ENCODE data around the gene SERPINA10. TPM values are rescaled to one million over a fixed set of nuclear protein-coding genes. Genes with fewer than 3 reads are reported as not detected.
"Not testable (repeated sequence)": the region's sequence is repeated elsewhere in the genome, so short reads cannot be mapped to it uniquely, and the experiment has no call there.

The SERPINA10 gene
- total and polyA plus RNA-seq, 5 donors: not detected

DNA sequence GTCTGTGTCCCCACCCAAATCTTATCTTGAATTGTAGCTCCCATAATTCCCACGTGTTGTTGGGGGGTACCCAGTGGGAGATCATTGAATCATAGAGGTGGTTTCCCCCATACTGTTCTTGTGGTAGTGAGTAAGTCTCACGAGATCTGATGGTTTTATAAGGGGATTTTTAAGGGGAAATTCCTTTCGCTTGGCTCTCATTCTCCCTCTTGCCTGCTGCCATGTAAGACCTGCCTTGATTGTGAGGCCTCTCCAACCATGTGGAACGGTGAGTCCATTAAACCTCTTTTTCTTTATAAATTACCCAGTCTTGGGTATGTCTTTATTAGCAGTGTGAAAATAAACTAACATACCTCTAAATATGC, 3.1 kb upstream of the SERPINA10 start:
- H3K27ac ChIP-seq (ENCODE audit: low read length); intact Hi-C loops (cut with DNase I); H3K27me3 ChIP-seq (ENCODE audit: control insufficient read depth, insufficient read depth); DNase-seq; H3K4me3 ChIP-seq (ENCODE audit: low read length); ATAC-seq; H3K9me3 ChIP-seq (ENCODE audit: control insufficient read depth, low read length); H3K4me1 ChIP-seq (ENCODE audit: control insufficient read depth, insufficient read depth, low read length): not testable (repeated sequence)
- WGBS: 68% methylated on average over 4 of the region's 4 CpGs

DNA sequence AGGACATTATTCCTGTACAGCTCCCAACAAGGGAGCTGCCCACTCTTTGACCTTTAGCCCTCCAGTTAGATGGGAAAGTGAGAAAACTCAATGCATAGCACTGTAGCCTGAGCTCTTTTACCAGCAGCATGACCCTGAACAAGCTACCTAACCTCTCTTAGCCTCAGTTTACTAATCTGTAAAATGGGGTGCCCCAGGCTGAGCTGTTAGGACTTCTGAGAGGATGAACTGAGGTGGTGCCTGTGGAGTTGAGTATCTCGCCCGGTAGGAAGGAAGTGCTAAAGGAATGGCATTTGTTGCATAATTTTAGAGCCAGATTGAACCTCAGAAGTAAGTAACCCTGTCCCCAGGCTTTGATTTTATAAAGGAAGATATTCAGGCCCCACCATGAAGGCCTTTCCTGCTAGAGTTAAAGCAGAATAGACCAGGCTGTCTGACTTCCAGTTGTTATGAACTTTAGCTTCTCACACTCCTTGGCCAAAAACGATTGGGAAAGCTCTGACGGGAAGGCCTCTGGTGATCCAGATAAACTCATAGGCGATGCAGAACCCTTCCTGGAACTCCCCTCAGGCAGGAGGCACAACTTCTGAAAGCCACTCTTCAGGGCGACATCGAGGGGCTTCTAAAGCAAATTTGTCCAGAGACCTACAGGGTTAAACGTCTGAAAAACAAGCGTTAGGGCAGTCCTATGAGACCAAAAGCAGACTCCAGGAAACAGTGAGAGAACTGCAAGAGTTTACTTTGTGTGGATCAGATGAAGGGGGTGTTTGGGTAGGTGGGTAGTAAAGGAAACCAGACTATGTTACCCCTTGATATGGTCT, 2.5 kb upstream of the SERPINA10 start:
- H3K4me1 ChIP-seq (ENCODE audit: control insufficient read depth, insufficient read depth, low read length): no peaks in the 10 kb centered on the region
- WGBS: 52% methylated on average over 9 of the region's 9 CpGs
- DNase-seq (no peak), ATAC-seq (no peak)
- no peak overlapping the region for H3K4me3 ChIP-seq (ENCODE audit: low read length)
- no peaks in the 10 kb centered on the region for H3K9me3 ChIP-seq (ENCODE audit: control insufficient read depth, low read length)
- intact Hi-C loops (cut with DNase I): no loop called here
- H3K27me3 ChIP-seq (ENCODE audit: control insufficient read depth, insufficient read depth): no peaks in the 10 kb centered on the region
- no peak overlapping the region for H3K27ac ChIP-seq (ENCODE audit: low read length)

DNA sequence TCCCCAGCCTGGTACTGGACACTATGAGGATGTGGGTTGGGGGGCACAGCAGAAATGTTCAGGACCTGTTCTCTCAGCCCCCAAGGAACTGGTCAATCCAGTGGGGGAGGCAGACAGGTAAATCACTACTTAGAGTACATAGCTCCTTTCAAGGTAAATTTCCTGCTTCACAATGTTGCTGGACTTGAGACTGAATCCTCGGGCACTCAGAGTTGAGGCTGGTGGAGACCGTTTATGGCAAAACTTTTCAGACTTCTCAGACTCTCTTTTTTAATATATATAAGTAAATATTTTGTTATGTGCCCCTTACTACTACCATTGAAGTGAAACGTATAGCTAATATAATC, 483 bp upstream of the SERPINA10 start:
- no peak for ATAC-seq
- intact Hi-C loops (cut with DNase I): no loop called here
- 61% methylated on average over 3 of the region's 3 CpGs for WGBS

DNA sequence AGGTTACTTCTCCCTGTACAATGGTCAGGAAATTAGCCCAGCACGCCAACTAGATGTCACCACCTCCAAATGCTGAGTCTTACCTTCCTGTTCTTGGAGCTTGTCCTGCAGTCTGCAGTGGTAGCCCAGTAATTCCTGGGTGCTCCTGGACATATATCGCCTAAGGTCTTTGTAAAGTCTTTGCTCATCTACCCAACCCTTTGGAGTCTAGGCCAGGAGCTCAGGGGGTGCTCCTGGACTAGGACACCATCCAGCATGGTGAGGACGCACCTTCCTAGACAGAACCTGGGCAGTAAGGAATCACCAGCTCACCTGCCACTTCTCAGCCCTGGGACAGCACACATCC, 569 bp downstream of the SERPINA10 start:
- intact Hi-C loops (cut with DNase I): no loop called here
- no peaks in the 10 kb centered on the region for H3K9me3 ChIP-seq (ENCODE audit: control insufficient read depth, low read length)
- no peaks in the 10 kb centered on the region for H3K27me3 ChIP-seq (ENCODE audit: control insufficient read depth, insufficient read depth)

More for the DNA sequence above, 483 bp upstream of the SERPINA10 start:
- Histone ChIP-seq H3K4me3 (ENCODE audit: low read length) (no peak overlapping the region), H3K4me1 (ENCODE audit: control insufficient read depth, insufficient read depth, low read length) (no peaks in the 10 kb centered on the region), H3K27me3 (ENCODE audit: control insufficient read depth, insufficient read depth) (no peaks in the 10 kb centered on the region), H3K27ac (ENCODE audit: low read length) (no peak overlapping the region), H3K9me3 (ENCODE audit: control insufficient read depth, low read length) (no peaks in the 10 kb centered on the region)
- DNase-seq: no peak

DNA sequence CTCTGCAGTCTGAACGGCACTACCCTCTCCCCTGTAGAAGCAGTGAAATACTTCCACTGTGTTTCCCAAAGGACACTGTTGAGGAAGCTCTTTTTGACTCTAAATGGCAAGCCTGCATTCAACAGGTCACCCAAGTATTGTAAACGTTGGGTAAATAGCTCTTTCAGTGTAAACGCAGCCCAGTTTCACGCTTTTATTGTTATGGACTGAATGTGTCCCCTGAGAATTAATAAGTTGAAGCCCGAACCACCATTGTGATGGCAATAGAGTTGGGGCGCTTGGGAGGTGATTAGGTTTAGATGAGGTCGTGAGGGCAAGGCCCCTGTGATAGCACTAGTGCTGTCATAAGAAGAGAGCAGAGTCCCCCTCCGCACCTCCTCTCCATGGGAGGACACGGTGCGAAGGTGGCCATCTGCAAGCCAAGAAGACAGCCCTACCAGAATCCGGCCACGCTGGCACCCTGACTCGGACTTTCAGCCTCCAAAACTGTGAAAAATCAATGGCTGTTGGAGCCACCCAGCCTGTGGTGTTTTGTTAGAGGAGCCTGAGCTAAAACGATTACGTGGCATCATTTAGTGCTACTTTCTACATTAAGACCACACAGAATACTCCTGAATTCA, 1.1 kb downstream of the SERPINA10 start:
- H3K9me3 ChIP-seq (ENCODE audit: control insufficient read depth, low read length): no peaks in the 10 kb centered on the region
- no peak overlapping the region for H3K27ac ChIP-seq (ENCODE audit: low read length)
- no peak overlapping the region for H3K4me3 ChIP-seq (ENCODE audit: low read length)
- H3K4me1 ChIP-seq (ENCODE audit: control insufficient read depth, insufficient read depth, low read length): no peaks in the 10 kb centered on the region
- WGBS: 77% methylated on average over 15 of the region's 15 CpGs
- ATAC-seq (no peak), DNase-seq (no peak)
- intact Hi-C loops (cut with DNase I): no loop called here
- H3K27me3 ChIP-seq (ENCODE audit: control insufficient read depth, insufficient read depth): no peaks in the 10 kb centered on the region

More for the DNA sequence above, 569 bp downstream of the SERPINA10 start:
- WGBS: 91% methylated on average over 3 of the region's 3 CpGs
- DNase-seq (no peak), ATAC-seq (no peak)
- Histone ChIP-seq H3K27ac (ENCODE audit: low read length) (no peak overlapping the region), H3K4me1 (ENCODE audit: control insufficient read depth, insufficient read depth, low read length) (no peaks in the 10 kb centered on the region), H3K4me3 (ENCODE audit: low read length) (no peak overlapping the region)

DNA sequence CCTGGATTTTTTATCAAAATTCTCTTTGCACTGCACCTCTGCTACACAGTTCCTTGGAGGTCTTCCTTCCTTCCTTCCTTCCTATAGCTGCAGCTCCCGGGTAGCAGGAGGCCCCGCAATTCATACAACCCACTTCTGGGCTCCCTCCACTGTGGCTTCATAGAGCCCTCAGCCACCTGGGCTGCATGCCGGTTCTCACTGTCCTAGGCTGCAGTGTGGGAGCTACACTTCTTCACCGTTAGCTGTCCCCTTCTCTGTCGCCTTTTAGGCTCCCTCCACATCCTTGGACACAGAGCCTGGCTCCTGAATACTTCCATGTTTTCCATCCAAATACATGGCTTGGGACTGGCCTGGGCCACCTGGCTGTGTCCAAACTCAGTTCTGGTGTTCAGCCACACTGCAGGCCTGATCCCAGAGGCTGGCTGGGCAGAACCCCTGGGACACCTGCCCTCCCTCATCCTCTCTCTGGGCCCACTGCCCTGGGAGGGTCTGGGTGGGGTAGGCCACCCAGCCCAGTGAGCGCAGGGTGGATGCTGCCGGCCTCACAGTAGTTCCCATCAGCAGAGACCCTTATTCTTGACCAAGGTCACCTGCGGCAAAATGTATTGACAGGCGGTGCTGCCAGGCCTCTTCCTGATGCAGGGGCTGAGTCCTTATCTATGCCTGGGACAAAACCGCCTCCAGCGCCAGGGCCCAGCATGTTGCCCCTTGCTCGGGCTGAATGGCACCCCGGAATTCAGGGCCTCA, 1.7 kb downstream of the SERPINA10 start:
- Histone ChIP-seq H3K4me1 (ENCODE audit: control insufficient read depth, insufficient read depth, low read length) (no peaks in the 10 kb centered on the region), H3K27ac (ENCODE audit: low read length) (no peak overlapping the region), H3K9me3 (ENCODE audit: control insufficient read depth, low read length) (no peaks in the 10 kb centered on the region), H3K4me3 (ENCODE audit: low read length) (no peak overlapping the region), H3K27me3 (ENCODE audit: control insufficient read depth, insufficient read depth) (no peaks in the 10 kb centered on the region)
- intact Hi-C loops (cut with DNase I): no loop called here
- no peak for ATAC-seq
- WGBS: 81% methylated on average over 13 of the region's 13 CpGs
- DNase-seq: no peak

DNA sequence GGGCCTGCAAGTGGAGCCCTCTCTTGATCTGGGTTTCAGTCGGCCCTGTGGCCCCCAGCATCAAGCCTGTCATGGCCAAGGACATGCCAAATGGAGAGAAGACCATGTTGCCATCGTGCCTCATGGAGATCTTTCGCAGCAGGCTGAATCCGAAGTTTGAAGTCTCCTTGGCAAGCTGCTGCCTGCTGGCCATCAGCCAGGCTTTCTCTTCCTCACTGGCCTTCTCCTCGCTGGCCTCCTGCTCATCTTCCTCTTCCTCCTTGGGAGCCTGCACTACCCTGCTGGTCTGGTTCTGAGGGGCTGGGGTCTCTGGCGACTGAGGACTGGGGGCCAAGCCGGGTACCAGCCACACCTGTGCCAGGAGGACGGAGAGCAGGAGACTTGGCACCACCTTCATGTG, 2.9 kb downstream of the SERPINA10 start:
- H3K4me1 ChIP-seq (ENCODE audit: control insufficient read depth, insufficient read depth, low read length): no peaks in the 10 kb centered on the region
- DNase-seq (no peak), ATAC-seq (no peak)
- H3K4me3 ChIP-seq (ENCODE audit: low read length): no peak overlapping the region
- WGBS: 72% methylated on average over 8 of the region's 8 CpGs
- H3K27ac ChIP-seq (ENCODE audit: low read length): no peak overlapping the region
- intact Hi-C loops (cut with DNase I): no loop called here
- H3K9me3 ChIP-seq (ENCODE audit: control insufficient read depth, low read length): no peaks in the 10 kb centered on the region
- H3K27me3 ChIP-seq (ENCODE audit: control insufficient read depth, insufficient read depth): no peaks in the 10 kb centered on the region

DNA sequence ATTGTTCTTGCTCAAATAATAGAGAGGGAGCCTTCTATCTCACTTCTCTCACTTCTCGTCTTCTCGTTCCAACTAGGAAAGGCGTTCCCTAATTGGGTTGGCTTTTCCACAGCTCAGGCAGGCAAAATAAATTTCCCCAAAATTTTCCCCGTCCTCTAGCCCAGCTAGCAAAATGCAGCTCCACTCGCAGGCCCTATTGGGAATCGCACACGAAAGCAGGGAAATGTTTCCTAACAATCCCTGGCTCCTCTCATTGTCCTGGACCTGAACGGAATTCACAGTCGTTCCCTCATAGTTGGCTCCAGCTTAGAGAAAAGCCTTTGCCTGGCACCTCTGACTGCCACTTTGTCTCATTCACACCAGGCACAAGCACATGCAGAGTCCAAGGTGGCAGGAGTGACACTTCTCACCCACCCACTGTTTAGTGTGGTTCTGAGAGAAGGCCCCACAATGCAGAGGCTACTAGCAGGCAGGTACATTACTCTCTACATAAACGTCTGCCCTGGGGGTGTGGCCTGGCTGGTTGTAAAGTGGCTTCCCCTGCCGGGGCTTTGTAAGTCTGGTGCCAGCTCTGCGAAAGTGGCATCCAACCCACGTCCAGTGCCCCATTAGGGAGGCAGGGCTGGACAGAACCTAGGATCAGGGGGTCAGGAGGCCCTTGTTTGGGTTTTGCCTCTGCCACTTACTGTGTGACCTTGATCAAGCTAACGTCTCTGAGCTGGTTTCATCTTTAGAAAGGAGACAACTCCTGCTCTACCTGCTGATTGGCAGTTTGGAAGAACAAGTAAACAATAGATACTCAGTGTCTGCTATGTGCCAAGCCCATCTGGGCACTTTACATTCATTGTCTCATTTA, 4.2 kb downstream of the SERPINA10 start:
- 51% methylated on average over 14 of the region's 14 CpGs for WGBS
- intact Hi-C loops (cut with DNase I): no loop called here
- DNase-seq (no peak), ATAC-seq (peak; percentile 74 to 78)
- Histone ChIP-seq H3K9me3 (ENCODE audit: control insufficient read depth, low read length) (no peaks in the 10 kb centered on the region), H3K27me3 (ENCODE audit: control insufficient read depth, insufficient read depth) (no peaks in the 10 kb centered on the region), H3K4me3 (ENCODE audit: low read length) (no peak overlapping the region), H3K4me1 (ENCODE audit: control insufficient read depth, insufficient read depth, low read length) (no peaks in the 10 kb centered on the region), H3K27ac (ENCODE audit: low read length) (no peak overlapping the region)

DNA sequence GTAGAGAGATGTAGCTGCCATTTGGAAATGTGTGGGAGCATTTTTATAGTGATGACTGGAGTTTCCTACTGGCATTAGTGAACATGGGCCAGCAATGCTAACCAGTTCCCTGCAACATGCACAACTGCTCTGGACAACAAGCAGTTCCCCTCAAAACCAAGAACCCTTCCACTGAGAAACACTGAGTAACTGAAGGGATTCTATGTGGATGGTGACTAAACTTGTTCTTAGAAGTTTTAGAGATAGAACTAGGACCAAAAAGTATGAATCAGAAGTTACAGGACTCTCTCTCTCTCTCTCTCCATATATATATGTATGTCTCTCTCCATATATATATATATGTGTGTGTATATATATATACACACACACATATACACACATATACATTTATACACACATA, 7.9 kb downstream of the SERPINA10 start:
- Histone ChIP-seq H3K4me3 (ENCODE audit: low read length) (no peak overlapping the region), H3K9me3 (ENCODE audit: control insufficient read depth, low read length) (no peaks in the 10 kb centered on the region), H3K4me1 (ENCODE audit: control insufficient read depth, insufficient read depth, low read length) (no peaks in the 10 kb centered on the region), H3K27ac (ENCODE audit: low read length) (no peak overlapping the region), H3K27me3 (ENCODE audit: control insufficient read depth, insufficient read depth) (no peaks in the 10 kb centered on the region)
- intact Hi-C loops (cut with DNase I): no loop called here
- DNase-seq: no peak
- ATAC-seq: no peak

DNA sequence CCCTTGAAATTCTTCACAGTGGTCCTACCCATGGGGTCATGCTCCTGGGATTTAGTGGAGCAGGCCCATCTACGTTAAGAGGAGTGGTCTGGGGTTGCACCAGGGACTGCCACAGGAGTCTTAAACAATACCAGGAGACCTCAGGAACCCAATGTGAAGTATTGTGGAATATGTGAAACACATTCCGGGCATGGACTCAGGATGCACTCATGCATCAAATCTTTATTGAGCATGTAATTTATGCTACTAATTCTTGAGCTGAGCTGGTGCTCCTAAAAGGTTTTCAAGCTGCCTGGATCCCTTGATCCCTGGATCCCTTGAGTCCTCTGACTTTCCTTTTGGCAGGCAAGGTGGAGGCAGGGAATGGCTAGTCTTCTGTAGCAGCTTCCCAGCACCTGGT, 8.8 kb downstream of the SERPINA10 start:
- Histone ChIP-seq H3K9me3 (ENCODE audit: control insufficient read depth, low read length) (no peaks in the 10 kb centered on the region), H3K27me3 (ENCODE audit: control insufficient read depth, insufficient read depth) (no peaks in the 10 kb centered on the region), H3K4me3 (ENCODE audit: low read length) (no peak overlapping the region), H3K27ac (ENCODE audit: low read length) (no peak overlapping the region), H3K4me1 (ENCODE audit: control insufficient read depth, insufficient read depth, low read length) (no peaks in the 10 kb centered on the region)
- ATAC-seq: no peak
- no peak for DNase-seq
- 77% methylated on average over 2 of the region's 2 CpGs for WGBS
- intact Hi-C loops (cut with DNase I): no loop called here

Measured in right cardiac atrium (tissue), 5 donors.